Gastroesophageal sphincter (tissue), 3 donors: ENCODE measurements around the gene RTL10.

ENCODE experiments used
- CTCF ChIP-seq, 4 experiments: fragments of 200-600 bp in 2 of 4; fragments of 450-650 bp in 2 of 4; sonication (generic) in 1 of 4; IDR thresholded peaks; one replicate each; pipeline ENCODE4 v1.5.1; 2017 to 2019; ENCODE audit warnings: antibody characterized with exemption in 4 of 4, mild to moderate bottlenecking in 2 of 4, moderate library complexity in 2 of 4
- POLR2A ChIP-seq, 2 donors: fragments of 450-650 bp; IDR thresholded peaks; one replicate each; pipeline ENCODE4 v1.6.1; 2017; ENCODE audit warnings: antibody characterized with exemption in 2 of 2, mild to moderate bottlenecking in 2 of 2, moderate library complexity in 1 of 2
- POLR2AphosphoS5 ChIP-seq: sonication (generic); formaldehyde crosslinking; IDR thresholded peaks from one replicate; pipeline ENCODE4 v1.6.1; 2017; ENCODE audit warnings: antibody characterized with exemption

GRCh38 chr22:19891317-19892256, 36.9 kb upstream of the RTL10 start:
- TF ChIP-seq CTCF (IDR thresholded peaks at IDR 0.05) (no peak), POLR2AphosphoS5 (no peak), POLR2A (IDR thresholded peaks at IDR 0.05) (peak in 1 of 2 donors; percentile 11)
